SK-N-SH (cell line): ENCODE measurements around the gene DPH6. TPM values are rescaled to one million over a fixed set of nuclear protein-coding genes. Genes with fewer than 3 reads are reported as not detected.

ENCODE experiments used
- CTCF ChIA-PET: fragments of 300-600, 350-600 bp; formaldehyde crosslinking; extraction: SDS; loops from one replicate; lab custom pipeline; 2021; lab: Yijun Ruan, JAX
- POLR2A ChIA-PET: fragments of 350-600 bp; sonication (Branson Sonifier 250); formaldehyde crosslinking; extraction: SDS; loops from one replicate; lab custom pipeline; 2020; ENCODE audit warnings: antibody characterized with exemption, inconsistent platforms; lab: Yijun Ruan, JAX
- DNase-seq: peaks from one replicate; pipeline ENCODE4 v3.0.0; 2012
- H2AFZ ChIP-seq: fragments of 200-600 bp; sonication (generic); 2 replicates; pipeline ENCODE4 v1.8.1; 2016; ENCODE audit warnings: antibody characterized with exemption, mild to moderate bottlenecking, low read depth
- H3F3A ChIP-seq: fragments of 200-600 bp; sonication (generic); replicated peaks from 2 replicates; pipeline ENCODE3; 2016; ENCODE audit warnings: antibody characterized with exemption, mild to moderate bottlenecking; ENCODE audit not compliant: insufficient read depth
- H3K27ac ChIP-seq, 2 experiments: fragments of 200-500 bp in 1 of 2; fragments of 200-600 bp in 1 of 2; sonication (Bioruptor generic) in 1 of 2; sonication (generic), shearing (Covaris generic) in 1 of 2; 2 replicates each; pipeline versions ENCODE4 v1.5.1 to v1.6.1; 2014 to 2016; ENCODE audit warnings: low read depth in 2 of 2, inconsistent platforms in 1 of 2, low read length in 1 of 2, mild to moderate bottlenecking in 1 of 2, mixed read lengths in 1 of 2
- H3K27me3 ChIP-seq: fragments of 200-600 bp; sonication (generic), shearing (Covaris generic); 2 replicates; pipeline ENCODE4 v1.6.1; 2016; ENCODE audit warnings: mixed run types; ENCODE audit not compliant: insufficient read depth
- H3K36me3 ChIP-seq, 2 experiments: fragments of 200-500 bp in 1 of 2; fragments of 200-600 bp in 1 of 2; sonication (Bioruptor generic) in 1 of 2; sonication (generic) in 1 of 2; replicated peaks in 1 of 2; 2 replicates each; pipeline versions ENCODE3 to v1.5.1; 2014 to 2016; ENCODE audit warnings: low read length in 1 of 2, mild to moderate bottlenecking in 1 of 2; ENCODE audit not compliant: insufficient read depth in 2 of 2, control insufficient read depth in 1 of 2
- H3K4me1 ChIP-seq, 2 experiments: fragments of 200-500 bp in 1 of 2; fragments of 200-600 bp in 1 of 2; sonication (Bioruptor generic) in 1 of 2; sonication (generic), shearing (Covaris generic) in 1 of 2; 2 replicates each; pipeline versions ENCODE4 v1.5.1 to v1.6.1; 2014 to 2016; ENCODE audit warnings: low read depth in 1 of 2, low read length in 1 of 2, mixed run types in 1 of 2; ENCODE audit not compliant: insufficient read depth in 2 of 2, control insufficient read depth in 1 of 2
- H3K4me2 ChIP-seq: fragments of 200-600 bp; sonication (generic), shearing (Covaris generic); 2 replicates; pipeline ENCODE4 v1.6.1; 2017; ENCODE audit warnings: mixed run types
- H3K4me3 ChIP-seq, 2 experiments: fragments of 200-500 bp in 1 of 2; fragments of 200-600 bp in 1 of 2; sonication (Bioruptor generic) in 1 of 2; sonication (generic), shearing (Covaris generic) in 1 of 2; 2 replicates each; pipeline versions ENCODE4 v1.5.1 to v1.8.1; 2014 to 2016; ENCODE audit warnings: low read depth in 2 of 2, inconsistent platforms in 1 of 2, low read length in 1 of 2, mild to moderate bottlenecking in 1 of 2, mixed read lengths in 1 of 2, moderate library complexity in 1 of 2
- H3K79me2 ChIP-seq: fragments of 200-600 bp; sonication (generic); 2 replicates; pipeline ENCODE4 v1.8.1; 2017; ENCODE audit warnings: mild to moderate bottlenecking; ENCODE audit not compliant: insufficient read depth
- H3K9ac ChIP-seq: fragments of 200-600 bp; sonication (generic); 2 replicates; pipeline ENCODE4 v1.6.1; 2017; ENCODE audit warnings: mixed run types
- H3K9me2 ChIP-seq: fragments of 200-600 bp; sonication (generic); 2 replicates; pipeline ENCODE4 v1.6.1; 2017; ENCODE audit warnings: mixed run types
- H3K9me3 ChIP-seq: fragments of 200-600 bp; sonication (generic); 2 replicates; pipeline ENCODE4 v1.6.1; 2017; ENCODE audit warnings: mixed run types, mild to moderate bottlenecking, moderate library complexity
- H4K20me1 ChIP-seq: fragments of 200-600 bp; sonication (generic); 2 replicates; pipeline ENCODE4 v1.6.1; 2017; ENCODE audit warnings: mild to moderate bottlenecking, mixed run types; ENCODE audit not compliant: insufficient read depth
- ELF1 ChIP-seq: IDR thresholded peaks from 2 replicates; pipeline ENCODE4 v1.4.0; 2012
- EZH2phosphoT487 ChIP-seq: fragments of 200-600 bp; sonication (generic); IDR thresholded peaks from 2 replicates; pipeline ENCODE4 v1.6.1; 2017; ENCODE audit warnings: low read depth, mixed run types, mild to moderate bottlenecking, antibody characterized with exemption, moderate library complexity, borderline replicate concordance
- FOSL2 ChIP-seq: IDR thresholded peaks from 2 replicates; pipeline ENCODE4 v1.4.0; 2012; ENCODE audit warnings: low read depth, mild to moderate bottlenecking, moderate library complexity, borderline replicate concordance
- GABPA ChIP-seq: IDR thresholded peaks from 2 replicates; pipeline ENCODE4 v1.4.0; 2012; ENCODE audit warnings: low read depth, mild to moderate bottlenecking
- MEF2A ChIP-seq: IDR thresholded peaks from 2 replicates; pipeline ENCODE4 v1.4.0; 2012; ENCODE audit warnings: low read depth, borderline replicate concordance
- NRF1 ChIP-seq: IDR thresholded peaks from 2 replicates; pipeline ENCODE4 v1.6.1; 2012; ENCODE audit warnings: low read depth, mild to moderate bottlenecking, low read length
- REST ChIP-seq: IDR thresholded peaks from 2 replicates; pipeline ENCODE4 v1.6.1; 2012; ENCODE audit warnings: mild to moderate bottlenecking, low read depth, low read length, moderate library complexity
- SIN3A ChIP-seq: IDR thresholded peaks from 2 replicates; pipeline ENCODE4 v1.6.1; 2012; ENCODE audit warnings: low read depth, mild to moderate bottlenecking, low read length, moderate library complexity, borderline replicate concordance
- TAF1 ChIP-seq: IDR thresholded peaks from 2 replicates; pipeline ENCODE4 v1.6.1; 2012; ENCODE audit warnings: low read depth, mild to moderate bottlenecking, low read length, moderate library complexity, borderline replicate concordance
- TEAD4 ChIP-seq: IDR thresholded peaks from 2 replicates; pipeline ENCODE4 v1.4.0; 2012; ENCODE audit warnings: mild to moderate bottlenecking, borderline replicate concordance; ENCODE audit not compliant: insufficient read depth
- USF2 ChIP-seq: fragments of 150-350 bp; IDR thresholded peaks from 2 replicates; pipeline ENCODE4 v1.6.1; 2017; ENCODE audit warnings: antibody characterized with exemption, low read length, low read depth, borderline replicate concordance
- YY1 ChIP-seq: IDR thresholded peaks from 2 replicates; pipeline ENCODE4 v1.4.0; 2012; ENCODE audit warnings: low read depth, mild to moderate bottlenecking
- polyA plus RNA-seq, 3 experiments: library from polyadenylated mRNA; depleted of rRNA; stranded (reverse); fragments of >200 nt; gene quantifications; 2 replicates each; pipeline ENCODE4 v1.2.3, GENCODE V29; 2012

Gene DPH6
- polyA plus RNA-seq, 1 of the 3 experiments (the other 2 are of a cell fraction): 15.7 TPM

- TF ChIP-seq EZH2phosphoT487 (no peak), TEAD4 (peak; percentile 12; the same call in 1 of the 2 replicates), NRF1 (no peak)
Measured at GRCh38 chr15:35477312-35478262, 68.4 kb downstream of the DPH6 start (continued).

- no peak for DNase-seq
- no peaks in the 10 kb centered on the region for H3K36me3 ChIP-seq
- ChIA-PET CTCF (interaction anchor here (0.6 to 1.5 kb wide), 3 partner anchors 8 to 26 kb away, joined by 3 to 4 read pairs (median 3); no protein-coding TSS in a partner anchor), POLR2A (no interaction called here)
- H2AFZ ChIP-seq: no peak overlapping the region
- no peaks in the 10 kb centered on the region for H4K20me1 ChIP-seq
- H3K9me3 ChIP-seq: no peaks in the 10 kb centered on the region
- no peak overlapping the region for H3K4me3 ChIP-seq
- no peak overlapping the region for H3K4me2 ChIP-seq
- TF ChIP-seq FOSL2 (no peak), GABPA (no peak), SIN3A (no peak), MEF2A (no peak), USF2 (no peak), TAF1 (no peak), ELF1 (no peak), EZH2phosphoT487 (no peak), YY1 (no peak), REST (no peak)
- no peaks in the 10 kb centered on the region; a peak in 1 of 4 replicates for H3K4me1 ChIP-seq
- H3F3A ChIP-seq: no peaks in the 10 kb centered on the region
- no peaks in the 10 kb centered on the region for H3K9me2 ChIP-seq
- no peak overlapping the region for H3K27ac ChIP-seq
- no peaks in the 10 kb centered on the region for H3K79me2 ChIP-seq
- no peaks in the 10 kb centered on the region for H3K27me3 ChIP-seq
- H3K9ac ChIP-seq: no peak overlapping the region
Measured at GRCh38 chr15:35471024-35471423, 74.9 kb downstream of the DPH6 start.
